ENCODE data around the gene SPAG16.

DNA sequence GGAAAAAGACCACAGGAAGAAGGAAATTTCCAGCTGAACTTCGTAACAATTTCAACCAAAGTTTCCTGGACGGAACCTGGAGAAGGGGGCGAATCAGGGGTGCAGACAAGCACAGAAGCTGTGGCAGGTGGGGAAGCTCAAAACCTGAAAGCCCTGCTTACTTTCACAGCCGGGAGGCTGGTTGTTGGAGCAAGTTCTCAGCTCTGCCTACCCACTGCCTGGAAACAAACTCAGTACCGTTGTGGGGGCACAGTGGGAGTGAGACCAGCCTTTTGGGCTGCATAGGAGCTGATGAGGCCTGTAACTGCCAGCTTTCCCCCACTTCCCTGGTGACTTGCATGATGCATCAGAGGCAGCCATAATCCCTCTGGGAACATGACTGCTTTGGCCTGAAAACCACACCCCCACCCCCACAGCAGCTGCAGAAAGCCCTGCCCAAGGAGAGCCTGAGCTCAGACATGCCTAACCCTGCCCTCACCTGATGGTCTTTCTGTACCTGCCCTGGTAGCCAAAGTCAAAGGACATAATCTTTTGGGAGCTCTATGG, 919.6 kb downstream of the SPAG16 start:
- no peak for TF ChIP-seq CTCF (IDR thresholded peaks at IDR 0.05)
- TF ChIP-seq EP300 (IDR thresholded peaks at IDR 0.05; ENCODE audit: low read depth) = no peak
- no peak for TF ChIP-seq POLR2AphosphoS5 (IDR thresholded peaks at IDR 0.05)
- TF ChIP-seq POLR2A (IDR thresholded peaks at IDR 0.05) = no peak

Measured in transverse colon (tissue), 4 donors.